ENCODE results near the gene GMEB1. TPM values are rescaled to one million over a fixed set of nuclear protein-coding genes. Genes with fewer than 3 reads are reported as not detected.

Gene GMEB1
- polyA plus RNA-seq, 1 donor (not counting 4 experiments of a cell fraction or from before 2014, with no cell fraction given) = 6.0 TPM

DNA sequence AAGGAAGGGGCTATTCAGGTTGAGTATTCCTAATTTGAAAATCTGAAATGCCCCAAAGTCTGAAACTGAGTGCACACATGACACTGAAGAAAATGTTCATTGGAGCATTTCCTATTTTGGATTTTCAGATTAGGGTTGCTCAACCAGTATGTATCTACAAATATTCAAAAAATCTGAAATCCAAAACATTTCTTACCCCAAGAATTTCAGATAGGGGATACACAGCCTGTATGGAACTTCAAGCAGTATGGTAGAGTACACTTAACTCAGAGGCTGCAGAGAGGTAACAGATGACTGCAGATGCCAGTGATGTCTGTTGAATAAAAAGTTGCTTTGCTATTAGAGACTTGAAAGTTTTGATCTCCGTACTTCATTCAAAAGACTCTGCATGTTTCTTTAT lies 87.1 kb downstream of the GMEB1 start:
- Histone ChIP-seq H3K9me3 (ENCODE audit: control insufficient read depth, low read depth, low read length) (no peaks in the 10 kb centered on the region), H3K79me2 (ENCODE audit: control insufficient read depth, insufficient read depth, low read length) (peaks cover 100% of the 10 kb centered on the region), H3K9ac (ENCODE audit: control insufficient read depth, extremely low read depth, insufficient read depth, low read length) (no peak overlapping the region), H3K4me3 (ENCODE audit: control insufficient read depth in 2 of 3, extremely low read depth in 1 of 3, insufficient read depth in 2 of 3, low read depth in 1 of 3, low read length in 3 of 3) (no peak overlapping the region), H3K36me3 (ENCODE audit: control insufficient read depth in 2 of 2, extremely low read depth in 1 of 2, insufficient read depth in 2 of 2, low read length in 2 of 2) (peaks cover 8 to 42% of the 10 kb centered on the region in 2 experiments), H3K4me1 (ENCODE audit: control insufficient read depth, extremely low read depth, insufficient read depth, low read length) (peaks cover 16% of the 10 kb centered on the region), H3K4me2 (ENCODE audit: control insufficient read depth, extremely low read depth, insufficient read depth, low read depth, low read length) (peak overlapping the region; percentile 10), H3K27ac (ENCODE audit: control insufficient read depth, insufficient read depth, low read length) (no peak overlapping the region), H3K27me3 (ENCODE audit: control insufficient read depth, extremely low read depth, insufficient read depth, low read length) (no peaks in the 10 kb centered on the region), H3K9me1 (ENCODE audit: control insufficient read depth, extremely low read depth, insufficient read depth, low read length) (peaks cover 4% of the 10 kb centered on the region), H2AFZ (ENCODE audit: control insufficient read depth, low read length) (no peak overlapping the region), H4K20me1 (ENCODE audit: control insufficient read depth, extremely low read depth, insufficient read depth, low read length) (peaks cover 53% of the 10 kb centered on the region)
- no peak for DNase-seq (ENCODE audit: low read depth, low spot score)
- peak; percentile 17 for FAIRE-seq
- no peak for TF ChIP-seq EZH2 (IDR thresholded peaks at IDR 0.05; ENCODE audit: low read length)
- TF ChIP-seq, protein P1, sequence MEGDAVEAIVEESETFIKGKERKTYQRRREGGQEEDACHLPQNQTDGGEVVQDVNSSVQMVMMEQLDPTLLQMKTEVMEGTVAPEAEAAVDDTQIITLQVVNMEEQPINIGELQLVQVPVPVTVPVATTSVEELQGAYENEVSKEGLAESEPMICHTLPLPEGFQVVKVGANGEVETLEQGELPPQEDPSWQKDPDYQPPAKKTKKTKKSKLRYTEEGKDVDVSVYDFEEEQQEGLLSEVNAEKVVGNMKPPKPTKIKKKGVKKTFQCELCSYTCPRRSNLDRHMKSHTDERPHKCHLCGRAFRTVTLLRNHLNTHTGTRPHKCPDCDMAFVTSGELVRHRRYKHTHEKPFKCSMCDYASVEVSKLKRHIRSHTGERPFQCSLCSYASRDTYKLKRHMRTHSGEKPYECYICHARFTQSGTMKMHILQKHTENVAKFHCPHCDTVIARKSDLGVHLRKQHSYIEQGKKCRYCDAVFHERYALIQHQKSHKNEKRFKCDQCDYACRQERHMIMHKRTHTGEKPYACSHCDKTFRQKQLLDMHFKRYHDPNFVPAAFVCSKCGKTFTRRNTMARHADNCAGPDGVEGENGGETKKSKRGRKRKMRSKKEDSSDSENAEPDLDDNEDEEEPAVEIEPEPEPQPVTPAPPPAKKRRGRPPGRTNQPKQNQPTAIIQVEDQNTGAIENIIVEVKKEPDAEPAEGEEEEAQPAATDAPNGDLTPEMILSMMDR (optimal IDR thresholded peaks at IDR 0.05 in 1 of 3, IDR thresholded peaks at IDR 0.05 in 1 of 3, conservative IDR thresholded peaks at IDR 0.05 in 1 of 3; ENCODE audit: extremely low read depth in 1 of 3, insufficient read depth in 2 of 3, low read length in 3 of 3) = no peak
- dilution Hi-C loops (cut with MboI; ENCODE audit: extremely low pct_ligation_motif_present, low sequenced_read_pairs) = no loop called here

DNA sequence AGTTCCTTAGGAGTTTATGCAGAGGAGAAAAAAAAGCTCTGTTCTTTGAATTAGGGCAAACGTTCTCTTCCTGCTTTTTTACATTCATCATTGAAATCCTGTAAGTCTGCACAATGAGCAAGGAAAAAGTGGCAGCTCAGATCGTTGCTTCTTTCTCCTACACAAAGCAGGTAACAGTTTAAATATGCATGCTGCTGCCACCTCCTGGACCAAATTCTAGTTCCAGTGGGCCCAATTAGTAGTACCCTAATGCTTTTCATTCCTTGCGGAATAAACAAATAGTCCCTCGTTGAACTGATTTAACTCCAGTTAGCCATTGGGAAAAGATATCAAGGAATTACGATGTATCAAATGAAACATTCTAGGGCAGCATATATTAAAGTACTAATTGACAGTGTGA lies 88.3 kb downstream of the GMEB1 start:
- H3K9me3 ChIP-seq (ENCODE audit: control insufficient read depth, low read depth, low read length) = no peaks in the 10 kb centered on the region
- dilution Hi-C loops (cut with MboI; ENCODE audit: extremely low pct_ligation_motif_present, low sequenced_read_pairs) = no loop called here
- no peaks in the 10 kb centered on the region for H3K27me3 ChIP-seq (ENCODE audit: control insufficient read depth, extremely low read depth, insufficient read depth, low read length)
- FAIRE-seq (no peak), DNase-seq (ENCODE audit: low read depth, low spot score) (no peak)
- H3K9me1 ChIP-seq (ENCODE audit: control insufficient read depth, extremely low read depth, insufficient read depth, low read length) = peaks cover 2% of the 10 kb centered on the region
- peaks cover 5% of the 10 kb centered on the region for H3K4me1 ChIP-seq (ENCODE audit: control insufficient read depth, extremely low read depth, insufficient read depth, low read length)
- no peak overlapping the region for H3K9ac ChIP-seq (ENCODE audit: control insufficient read depth, extremely low read depth, insufficient read depth, low read length)
- H3K27ac ChIP-seq (ENCODE audit: control insufficient read depth, insufficient read depth, low read length) = no peak overlapping the region
- peaks cover 45% of the 10 kb centered on the region for H4K20me1 ChIP-seq (ENCODE audit: control insufficient read depth, extremely low read depth, insufficient read depth, low read length)
- H3K4me2 ChIP-seq (ENCODE audit: control insufficient read depth, extremely low read depth, insufficient read depth, low read depth, low read length) = no peak overlapping the region
- H3K4me3 ChIP-seq (ENCODE audit: control insufficient read depth in 2 of 3, extremely low read depth in 1 of 3, insufficient read depth in 2 of 3, low read depth in 1 of 3, low read length in 3 of 3) = no peak overlapping the region
- no peak overlapping the region for H2AFZ ChIP-seq (ENCODE audit: control insufficient read depth, low read length)
- TF ChIP-seq EZH2 (IDR thresholded peaks at IDR 0.05; ENCODE audit: low read length) = no peak
- TF ChIP-seq, protein P1 (optimal IDR thresholded peaks at IDR 0.05 in 1 of 3, IDR thresholded peaks at IDR 0.05 in 1 of 3, conservative IDR thresholded peaks at IDR 0.05 in 1 of 3; ENCODE audit: extremely low read depth in 1 of 3, insufficient read depth in 2 of 3, low read length in 3 of 3) = peak in 2 of 3 experiments; percentile 20 to 21
- peaks cover 100% of the 10 kb centered on the region for H3K79me2 ChIP-seq (ENCODE audit: control insufficient read depth, insufficient read depth, low read length)
- peaks cover 8 to 40% of the 10 kb centered on the region in 2 experiments for H3K36me3 ChIP-seq (ENCODE audit: control insufficient read depth in 2 of 2, extremely low read depth in 1 of 2, insufficient read depth in 2 of 2, low read length in 2 of 2)
